GM19324 (cell line): ENCODE data around the gene CAMSAP2.
A peak's percentile ranks its signal among the peaks of the same experiment; 100 is the strongest.

Experiments used
- ATAC-seq: cut with Tn5 transposase; IDR thresholded peaks from one replicate; pipeline ENCODE4 v1.9.1; 2021; ENCODE audit warnings: mild to moderate bottlenecking, moderate library complexity; ENCODE audit not compliant: unreplicated experiment, low FRiP score

Gene CAMSAP2

DNA sequence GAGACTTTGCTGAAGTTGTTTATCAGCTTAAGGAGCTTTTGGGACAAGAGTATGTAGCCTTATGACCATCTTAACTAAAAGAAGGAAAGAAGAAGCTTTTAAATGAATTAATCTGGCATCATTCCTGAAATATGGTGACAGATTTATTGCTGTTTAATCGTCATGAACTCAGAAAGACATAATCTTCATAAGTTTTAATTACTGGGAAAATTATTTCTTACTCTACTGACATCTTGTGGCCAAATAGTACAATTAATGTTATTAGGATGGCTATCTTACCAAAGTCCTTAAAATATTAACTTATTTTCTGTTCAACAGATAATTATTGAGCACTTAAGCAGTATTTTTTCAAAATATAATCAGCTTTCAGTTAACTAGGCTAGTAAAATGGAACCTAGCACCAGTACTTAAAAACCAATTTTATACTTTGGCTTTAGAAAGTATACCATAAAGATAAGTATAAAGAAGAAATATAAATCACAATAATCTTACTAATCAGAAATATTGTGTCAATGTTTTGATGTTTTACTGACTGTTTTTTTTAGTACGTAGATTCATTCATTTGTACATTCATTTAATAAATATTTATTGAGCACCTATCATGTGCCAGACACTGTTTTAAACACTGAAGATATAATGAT is 99.4 kb downstream of the CAMSAP2 start:
- ATAC-seq, result no peak

DNA sequence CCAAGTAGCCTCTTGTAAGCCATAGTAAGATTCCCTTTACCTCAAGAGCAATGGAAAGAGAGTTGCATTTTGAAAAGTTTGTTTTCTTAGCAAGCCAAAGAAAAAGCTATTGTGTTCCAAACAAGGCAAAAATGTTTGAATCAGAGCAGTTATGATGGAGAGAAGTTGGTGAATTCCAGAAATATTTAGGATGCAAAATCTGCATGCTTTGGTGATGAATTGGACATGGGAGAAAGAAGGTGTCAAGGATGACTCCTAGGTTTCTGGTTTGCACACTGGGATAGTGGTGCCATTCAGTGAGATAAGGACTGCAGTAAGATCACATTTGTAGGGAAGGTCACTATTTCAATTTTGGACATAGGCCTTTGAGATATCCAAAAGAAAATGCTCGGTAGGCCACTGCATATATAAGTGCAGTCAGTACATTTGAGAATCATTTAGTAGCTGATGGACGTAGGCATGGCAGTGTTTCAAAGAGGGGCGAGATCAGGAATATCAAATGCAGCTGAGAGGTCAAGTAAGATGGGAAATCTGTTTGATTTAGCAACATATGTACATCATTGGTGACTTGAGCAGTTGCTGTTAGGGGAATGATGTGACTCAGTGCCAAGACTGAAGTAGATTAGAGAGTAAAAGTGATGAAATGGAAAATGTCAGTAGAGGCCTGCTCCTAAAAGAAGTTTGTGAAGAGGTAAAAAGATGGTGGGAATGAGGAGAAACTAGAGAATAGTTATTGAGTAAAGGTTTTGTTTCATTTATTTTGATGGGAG is 100.2 kb downstream of the CAMSAP2 start:
- ATAC-seq, result no peak

- no peak for ATAC-seq
These were observed 106.7 kb downstream of the CAMSAP2 start for GRCh38 chr1:200845360-200845759.

GRCh38 chr1:200846398-200846797 is 107.7 kb downstream of the CAMSAP2 start:
- no peak for ATAC-seq

GRCh38 chr1:200849430-200849829 is 110.7 kb downstream of the CAMSAP2 start:
- ATAC-seq, result no peak

- ATAC-seq, result no peak
These were observed 111.9 kb downstream of the CAMSAP2 start for GRCh38 chr1:200850554-200850953.

GRCh38 chr1:200856716-200857357 is 118.1 kb downstream of the CAMSAP2 start:
- ATAC-seq, result no peak

DNA sequence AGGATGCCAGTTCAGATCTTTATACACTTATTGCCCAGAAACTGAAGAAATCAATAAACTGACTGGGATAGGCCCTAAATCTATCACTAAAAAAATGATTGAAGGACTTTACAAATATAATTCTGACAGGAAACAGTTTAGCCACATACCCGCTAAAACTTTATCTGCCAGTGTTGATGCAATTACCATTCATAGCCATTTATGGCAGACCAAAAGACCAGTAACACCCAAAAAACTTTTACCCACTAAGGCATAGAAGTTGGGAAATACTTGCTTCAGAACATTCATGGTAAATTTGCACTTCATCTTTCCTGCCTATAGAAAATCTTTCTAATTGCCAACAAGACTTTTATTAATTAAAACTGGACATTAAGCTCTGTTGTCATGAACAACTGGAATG is 119.1 kb downstream of the CAMSAP2 start:
- no peak for ATAC-seq

- ATAC-seq, result no peak
These were observed 123.4 kb downstream of the CAMSAP2 start for GRCh38 chr1:200861937-200862647.

DNA sequence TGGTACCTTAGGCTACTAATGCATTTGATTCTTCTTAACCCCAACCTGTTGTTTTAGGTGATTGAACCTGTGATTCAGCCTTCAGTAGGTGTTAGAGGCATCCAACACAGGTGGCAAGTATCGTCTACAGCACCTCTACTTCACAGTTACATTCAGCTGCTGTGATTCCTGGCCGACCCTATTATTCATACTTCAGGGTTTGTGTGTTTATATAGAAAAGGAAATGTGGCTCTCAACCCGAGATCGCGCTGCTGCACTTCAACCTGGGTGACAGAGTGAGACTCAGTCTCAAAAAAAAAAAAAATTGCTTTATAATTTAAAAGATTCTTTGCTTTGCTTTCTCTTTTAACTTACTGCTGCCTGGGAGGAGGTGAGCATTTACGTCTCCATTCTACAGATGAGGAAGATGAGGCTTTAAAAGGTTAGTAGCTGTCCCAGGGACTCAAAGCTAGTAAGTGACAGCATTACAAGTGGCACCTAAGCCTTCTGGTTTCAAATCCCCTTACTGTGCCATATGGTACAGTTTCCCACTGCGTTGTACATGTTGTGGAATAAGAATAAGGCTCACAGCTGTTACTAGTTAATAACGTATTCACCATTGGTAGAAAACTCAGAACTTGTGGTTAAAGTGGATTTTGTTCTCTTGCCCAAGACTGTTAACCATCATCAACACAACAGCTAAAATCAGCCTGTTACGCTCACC is 124.2 kb downstream of the CAMSAP2 start:
- peak; percentile 28 for ATAC-seq

GRCh38 chr1:200866116-200866515 is 127.4 kb downstream of the CAMSAP2 start:
- ATAC-seq, result no peak

- peak; percentile 79 for ATAC-seq
These were observed 127.8 kb downstream of the CAMSAP2 start for GRCh38 chr1:200866521-200866920.

DNA sequence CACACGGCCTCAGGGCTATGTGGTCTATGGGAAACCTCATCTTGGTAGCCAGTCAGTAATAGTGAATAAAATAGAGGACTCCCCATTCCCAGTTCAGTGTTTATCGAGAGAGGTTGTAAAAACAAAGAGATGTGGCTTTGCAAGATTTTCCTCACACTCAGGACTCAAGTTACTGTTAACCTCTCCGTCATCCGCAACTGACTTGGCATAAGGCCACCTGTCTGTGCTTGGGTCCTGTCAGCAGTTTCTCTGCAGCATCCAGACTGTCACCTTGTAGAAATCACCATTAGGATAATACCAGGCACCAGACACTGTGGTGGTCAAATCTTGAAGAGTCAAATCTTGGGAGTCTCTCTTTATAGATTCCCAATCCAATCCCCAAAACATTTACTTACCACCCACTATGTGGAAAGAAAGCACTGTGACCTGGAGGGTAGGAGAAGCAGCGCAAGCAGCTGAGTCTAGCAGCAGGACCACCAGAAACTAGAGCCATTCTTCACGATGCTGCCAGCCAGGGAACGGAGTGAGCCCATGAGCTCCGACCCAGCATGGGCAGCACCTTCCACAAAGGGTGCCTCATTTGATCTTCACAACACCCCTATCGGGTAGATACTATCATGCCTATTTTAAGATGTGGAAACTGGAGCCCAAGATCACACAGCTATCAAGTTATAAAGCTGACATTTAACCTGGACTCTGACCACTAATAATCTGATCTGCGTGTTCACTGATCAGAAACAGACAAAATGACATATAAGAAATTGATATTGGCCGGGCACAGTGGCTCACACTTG is 128.5 kb downstream of the CAMSAP2 start:
- ATAC-seq, result no peak

GRCh38 chr1:200869376-200869752 is 130.7 kb downstream of the CAMSAP2 start:
- no peak for ATAC-seq

DNA sequence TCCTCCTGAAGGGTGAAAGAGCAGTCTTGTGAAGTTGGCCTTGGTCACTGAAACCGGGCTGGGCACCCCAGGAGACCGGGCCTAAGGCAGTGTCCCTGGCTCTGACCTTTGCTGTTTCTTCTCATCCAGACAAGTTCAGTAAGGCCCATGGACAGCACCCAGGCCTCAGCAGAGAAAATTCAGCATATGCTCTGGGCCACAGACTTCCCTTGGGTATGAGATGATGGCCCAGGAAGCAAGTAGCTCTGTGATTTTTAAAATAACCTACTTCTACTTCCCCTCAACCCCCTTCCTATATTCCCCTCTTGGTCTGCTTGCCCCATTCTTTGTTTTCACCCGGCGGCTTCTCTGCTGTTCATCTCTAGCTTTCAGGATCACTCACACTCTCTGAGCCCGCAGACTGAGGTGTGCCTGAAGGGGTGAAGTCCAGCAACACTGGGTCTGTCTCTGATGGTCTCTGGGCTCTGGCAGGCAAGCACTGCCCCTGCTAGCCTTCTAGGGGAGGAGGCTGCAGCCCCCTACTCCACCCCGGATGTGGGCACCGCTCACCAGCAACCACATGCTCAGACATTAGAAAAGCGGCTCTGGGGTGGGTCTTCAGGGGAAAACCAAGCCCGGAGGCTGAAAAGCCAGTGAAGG is 131.2 kb downstream of the CAMSAP2 start:
- peak; percentile 49 for ATAC-seq

GRCh38 chr1:200872446-200873115 is 133.9 kb downstream of the CAMSAP2 start, which contains the start of gene GPR25:
Gene GPR25, plus strand, starts transcription at chr1:200872981. Its CDS starts 57 bp downstream, at chr1:200873038.
- no peak for ATAC-seq

GRCh38 chr1:200873116-200873670 is 134.5 kb downstream of the CAMSAP2 start:
- no peak for ATAC-seq

DNA sequence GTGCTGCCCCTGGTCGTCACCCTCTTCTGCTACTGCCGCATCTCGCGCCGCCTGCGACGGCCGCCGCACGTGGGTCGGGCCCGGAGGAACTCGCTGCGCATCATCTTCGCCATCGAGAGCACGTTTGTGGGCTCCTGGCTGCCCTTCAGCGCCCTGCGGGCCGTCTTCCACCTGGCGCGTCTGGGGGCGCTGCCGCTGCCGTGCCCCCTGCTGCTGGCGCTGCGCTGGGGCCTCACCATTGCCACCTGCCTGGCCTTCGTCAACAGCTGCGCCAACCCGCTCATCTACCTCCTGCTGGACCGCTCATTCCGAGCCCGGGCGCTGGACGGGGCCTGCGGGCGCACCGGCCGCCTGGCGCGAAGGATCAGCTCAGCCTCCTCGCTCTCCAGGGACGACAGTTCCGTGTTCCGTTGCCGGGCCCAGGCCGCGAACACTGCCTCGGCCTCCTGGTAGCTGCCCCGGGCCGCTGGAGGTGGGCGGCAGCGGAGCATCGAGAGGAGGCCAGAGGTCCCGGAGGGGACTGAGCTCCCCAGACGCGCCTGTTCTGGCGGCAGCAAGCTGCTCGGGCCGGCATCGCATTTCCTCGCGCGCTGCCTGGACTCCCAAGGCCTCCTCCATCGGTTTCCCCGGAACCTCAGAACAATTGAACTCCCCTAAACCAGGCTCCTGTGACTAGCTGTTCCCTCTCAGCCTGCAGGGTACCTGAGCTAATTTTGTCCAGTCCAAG is 135.1 kb downstream of the CAMSAP2 start:
- ATAC-seq, result no peak
